WTC11 (cell line): ENCODE results near the gene PGM2L1. TPM values are rescaled to one million over a fixed set of nuclear protein-coding genes. Genes with fewer than 3 reads are reported as not detected.

ENCODE experiments used
- ATAC-seq: fragments of 200-7000 bp; cut with Tn5 transposase; 2 replicates; pipeline ENCODE4 v1.10.0; 2021; ENCODE audit warnings: mild to moderate bottlenecking, moderate library complexity
- CTCF ChIA-PET: fragments of 300-600 bp; sonication (Branson Sonifier 250); formaldehyde crosslinking; loops from one replicate; lab custom pipeline; 2021; ENCODE audit warnings: antibody characterized with exemption; lab: Charles Lee
- POLR2A ChIA-PET: fragments of 350-600 bp; sonication (Branson Sonifier 250); formaldehyde crosslinking; loops from one replicate; lab custom pipeline; 2021; ENCODE audit warnings: antibody characterized with exemption; lab: Charles Lee
- DNase-seq: peaks from one replicate; pipeline ENCODE4 v3.0.0; 2021; ENCODE audit warnings: low spot score
- H3K27ac Mint-ChIP-seq: 2 replicates; pipeline ENCODE4 v1.8.0; 2021; ENCODE audit warnings: mixed read lengths
- H3K27me3 Mint-ChIP-seq: 2 replicates; pipeline ENCODE4 v1.8.0; 2021; ENCODE audit warnings: low read depth, mild to moderate bottlenecking, moderate library complexity, mixed read lengths
- H3K36me3 Mint-ChIP-seq: 2 replicates; pipeline ENCODE4 v1.8.0; 2021; ENCODE audit warnings: mixed read lengths
- H3K4me1 Mint-ChIP-seq: 2 replicates; pipeline ENCODE4 v1.8.0; 2022; ENCODE audit warnings: mixed read lengths
- H3K4me3 Mint-ChIP-seq: 2 replicates; pipeline ENCODE4 v1.8.0; 2021; ENCODE audit warnings: mild to moderate bottlenecking, moderate library complexity, mixed read lengths
- H3K9me3 Mint-ChIP-seq: 2 replicates; pipeline ENCODE4 v1.8.0; 2021; ENCODE audit warnings: mixed read lengths
- ARID4B ChIP-seq: sonication (generic); formaldehyde crosslinking; IDR thresholded peaks from 2 replicates; pipeline ENCODE4 v1.8.0; 2023; ENCODE audit warnings: missing genetic modification reagents, mild to moderate bottlenecking, borderline replicate concordance
- ATF2 ChIP-seq: sonication (generic); formaldehyde crosslinking; IDR thresholded peaks from 2 replicates; pipeline ENCODE4 v1.8.1; 2022; ENCODE audit warnings: low read depth, missing genetic modification reagents, borderline replicate concordance
- ATF6 ChIP-seq: sonication (generic); formaldehyde crosslinking; IDR thresholded peaks from 2 replicates; pipeline ENCODE4 v1.8.1; 2023; ENCODE audit warnings: mild to moderate bottlenecking, missing genetic modification reagents
- KAT7 ChIP-seq: sonication (generic); formaldehyde crosslinking; IDR thresholded peaks from 2 replicates; pipeline ENCODE4 v1.8.1; 2023; ENCODE audit warnings: missing genetic modification reagents, mild to moderate bottlenecking, borderline replicate concordance
- NFE2L1 ChIP-seq: sonication (generic); formaldehyde crosslinking; IDR thresholded peaks from 2 replicates; pipeline ENCODE4 v1.8.1; 2023; ENCODE audit warnings: missing genetic modification reagents
- PREB ChIP-seq: sonication (generic); formaldehyde crosslinking; IDR thresholded peaks from 2 replicates; pipeline ENCODE4 v1.8.1; 2022; ENCODE audit warnings: mild to moderate bottlenecking, missing genetic modification reagents, moderate library complexity, borderline replicate concordance
- RELA ChIP-seq: sonication (generic); formaldehyde crosslinking; IDR thresholded peaks from 2 replicates; pipeline ENCODE4 v1.8.1; 2022; ENCODE audit warnings: missing genetic modification reagents, mild to moderate bottlenecking, borderline replicate concordance
- SOX15 ChIP-seq: fragments of 250-450 bp; sonication (Bioruptor Pico); IDR thresholded peaks from 2 replicates; pipeline ENCODE4 v1.9.0; 2021; ENCODE audit warnings: mild to moderate bottlenecking
- TCF7 ChIP-seq: sonication (generic); formaldehyde crosslinking; IDR thresholded peaks from 2 replicates; pipeline ENCODE4 v1.8.0; 2022; ENCODE audit warnings: mild to moderate bottlenecking, low read depth, missing genetic modification reagents, moderate library complexity
- ZNF232 ChIP-seq: sonication (generic); formaldehyde crosslinking; IDR thresholded peaks from 2 replicates; pipeline ENCODE4 v1.8.0; 2022; ENCODE audit warnings: mild to moderate bottlenecking, missing genetic modification reagents
- ZNF281 ChIP-seq: sonication (generic); formaldehyde crosslinking; IDR thresholded peaks from 2 replicates; pipeline ENCODE4 v1.8.0; 2023; ENCODE audit warnings: mild to moderate bottlenecking, missing genetic modification reagents
- ZNF532 ChIP-seq: fragments of 250-450 bp; sonication (Bioruptor Pico); IDR thresholded peaks from 2 replicates; pipeline ENCODE4 v1.9.0; 2021; ENCODE audit warnings: mild to moderate bottlenecking, borderline replicate concordance
- ZSCAN18 ChIP-seq: fragments of 250-450 bp; sonication (Bioruptor Pico); IDR thresholded peaks from 2 replicates; pipeline ENCODE4 v2.1.2; 2022; ENCODE audit warnings: mild to moderate bottlenecking, moderate library complexity
- total RNA-seq: library from RNA; stranded (reverse); gene quantifications from 3 replicates; pipeline ENCODE4 v1.2.3, GENCODE V29; 2021

The PGM2L1 gene
- total RNA-seq, 1 experiment from 2014 or later = 34.1 TPM

- TF ChIP-seq ZNF281 (no peak), ATF2 (CRISPR knock-in tag) (no peak), ZSCAN18 (CRISPR knock-in tag) (no peak), TCF7 (CRISPR knock-in tag) (no peak), SOX15 (CRISPR knock-in tag) (no peak), ZNF532 (CRISPR knock-in tag) (no peak), NFE2L1 (no peak)
Observed at GRCh38 chr11:74310857-74311256, 87.4 kb downstream of the PGM2L1 start (continued).

- H3K4me3 Mint-ChIP-seq = no peak overlapping the region
- H3K36me3 Mint-ChIP-seq = no peaks in the 10 kb centered on the region
- ChIA-PET CTCF (interaction anchor here (0.5 kb wide), 1 partner anchor 36 kb away, joined by 3 read pairs; no protein-coding TSS in a partner anchor), POLR2A (no interaction called here)
- H3K9me3 Mint-ChIP-seq = no peaks in the 10 kb centered on the region
- no peak for DNase-seq
- no peak overlapping the region for H3K27ac Mint-ChIP-seq
- no peak for TF ChIP-seq ZNF232 (CRISPR knock-in tag)
- no peak for TF ChIP-seq TCF7 (CRISPR knock-in tag)
- TF ChIP-seq ATF6 (CRISPR knock-in tag) = no peak
- ATAC-seq = no peak
- H3K4me1 Mint-ChIP-seq = peaks cover 6% of the 10 kb centered on the region
- H3K27me3 Mint-ChIP-seq = peaks cover 60% of the 10 kb centered on the region
Observed at GRCh38 chr11:74307434-74307833, 90.8 kb downstream of the PGM2L1 start.

- DNase-seq (no peak), ATAC-seq (no peak)
- H3K27me3 Mint-ChIP-seq = peaks cover 51% of the 10 kb centered on the region
- H3K36me3 Mint-ChIP-seq = no peaks in the 10 kb centered on the region
- ChIA-PET POLR2A (no interaction called here), CTCF (no interaction called here)
- peaks cover under 1% of the 10 kb centered on the region for H3K4me1 Mint-ChIP-seq
- H3K4me3 Mint-ChIP-seq = no peak overlapping the region
- H3K9me3 Mint-ChIP-seq = no peaks in the 10 kb centered on the region
- no peak overlapping the region for H3K27ac Mint-ChIP-seq
- no peak for TF ChIP-seq NFE2L1
- no peak for TF ChIP-seq KAT7
- TF ChIP-seq ARID4B (CRISPR knock-in tag) = no peak
- no peak for TF ChIP-seq PREB
- no peak for TF ChIP-seq RELA (CRISPR knock-in tag)
Observed at GRCh38 chr11:74306435-74307175, 91.6 kb downstream of the PGM2L1 start.
